Head of caudate nucleus (tissue), 42 donors: ENCODE data around the gene RNF43.
"Not testable (repeated sequence)": the region's sequence is repeated elsewhere in the genome, so short reads cannot be mapped to it uniquely, and the experiment has no call there.

Experiments
- DNase-seq, 42 donors: peaks; one replicate each; pipeline versions ENCODE4 v3.0.0 to v3.0.0-alpha.2; 2020 to 2021; ENCODE audit warnings: mixed read lengths in 7 of 42
- intact Hi-C: fragments of 100-400 bp; cut with DNase I; formaldehyde crosslinking; loops from one replicate; pipeline ENCODE4 v1.15.0; 2022

RNF43 gene

DNA sequence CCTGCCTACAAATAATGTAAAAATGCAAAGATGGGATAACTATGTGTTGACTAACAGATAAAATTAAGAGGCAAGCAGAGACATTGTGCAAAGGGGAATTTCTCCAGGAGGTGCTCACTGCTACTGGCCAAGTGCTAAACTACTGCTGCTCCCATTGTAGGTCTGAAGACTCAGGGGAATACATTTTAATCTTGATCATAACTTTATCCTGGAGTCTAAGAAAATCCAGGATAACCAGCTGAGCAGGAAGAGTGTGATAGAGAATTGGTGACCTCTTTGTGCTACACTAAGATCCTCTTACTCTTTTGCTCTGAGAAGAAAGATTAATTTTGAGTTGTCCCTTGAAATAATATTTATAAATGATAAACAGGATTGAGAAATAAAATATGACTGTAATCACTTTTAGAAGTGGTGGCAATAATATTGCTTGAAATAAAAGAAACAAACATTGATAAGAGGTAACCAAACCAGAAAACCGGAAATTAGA is 5.9 kb downstream of the RNF43 start:
- DNase-seq, result no peak
- intact Hi-C loops, result no loop called here

DNA sequence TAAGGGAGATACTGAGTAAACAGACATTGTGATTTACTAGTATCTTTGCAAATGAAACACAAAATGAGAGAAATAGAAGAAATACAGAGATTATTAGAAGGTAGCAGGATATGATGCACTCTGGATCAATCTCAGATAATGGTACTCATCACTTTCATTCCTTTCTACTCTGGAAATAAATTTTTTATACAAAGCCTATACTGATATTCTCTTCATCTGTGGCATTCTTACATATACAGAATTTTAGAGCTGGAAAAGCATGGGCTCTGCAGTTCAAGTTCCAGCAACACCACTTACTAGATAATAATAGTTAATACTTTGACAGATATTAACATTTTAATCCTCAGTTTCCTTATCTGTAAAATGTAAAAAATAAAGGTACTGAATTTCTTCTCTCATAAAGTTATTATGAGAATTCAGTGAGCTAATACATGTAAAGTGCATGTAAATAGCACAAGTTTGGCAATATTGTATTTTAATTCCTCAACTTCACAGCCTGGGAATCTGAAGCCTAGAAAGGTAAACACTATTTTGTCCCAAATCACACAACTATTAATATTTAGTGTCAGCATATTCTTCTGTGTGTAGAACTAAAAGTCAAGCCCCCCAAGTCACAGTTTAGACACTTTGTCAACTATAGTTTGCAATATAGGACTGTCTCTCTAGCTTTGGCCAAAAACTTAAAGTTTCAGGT is 6.5 kb downstream of the RNF43 start:
- intact Hi-C loops, result no loop called here

DNA sequence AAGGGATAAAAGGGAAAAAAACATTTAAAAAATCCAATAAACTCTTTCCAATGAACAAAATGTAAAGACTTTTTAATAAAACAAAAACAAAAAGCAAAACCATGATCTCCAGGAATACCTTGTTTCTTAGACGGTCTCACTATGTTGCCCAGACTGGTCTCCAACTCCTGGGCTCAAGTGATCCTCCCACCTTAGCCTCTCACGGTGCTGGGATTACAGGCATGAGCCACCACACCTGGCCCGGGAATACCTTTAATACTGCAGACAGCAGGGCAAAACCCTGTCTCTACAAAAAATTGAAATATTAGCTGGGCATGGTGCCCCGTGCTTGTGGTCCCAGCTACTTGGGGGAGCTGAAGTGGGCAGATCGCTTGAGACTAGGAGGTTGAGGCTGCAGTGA is 7.9 kb downstream of the RNF43 start:
- no peak for DNase-seq
- intact Hi-C loops, result loop anchor here (10.0 kb wide), 1 partner anchor 55 kb away; the partner anchor contains the start of gene SUPT4H1

More for the DNA sequence above, 6.5 kb downstream of the RNF43 start:
- no peak for DNase-seq

DNA sequence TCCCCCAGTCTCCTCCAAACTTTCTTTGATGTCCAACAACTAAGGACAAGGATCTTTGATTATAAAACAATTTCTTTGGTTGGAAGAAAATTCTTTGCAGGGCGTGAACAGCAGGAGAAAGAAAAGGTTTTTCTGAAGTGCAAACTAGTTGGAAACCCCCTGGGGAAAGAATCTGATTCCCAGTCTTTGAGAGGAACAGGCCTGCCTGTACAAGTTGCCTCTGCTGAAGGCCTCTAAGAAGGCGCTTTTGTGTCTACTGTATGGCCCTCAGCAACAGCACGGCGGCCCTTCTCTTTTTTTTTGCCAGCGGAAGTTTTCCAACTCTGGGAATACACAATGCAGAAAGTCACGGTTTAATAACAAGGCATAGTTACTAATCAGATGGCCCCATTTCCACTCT is 14.0 kb downstream of the RNF43 start:
- no peak for DNase-seq

DNA sequence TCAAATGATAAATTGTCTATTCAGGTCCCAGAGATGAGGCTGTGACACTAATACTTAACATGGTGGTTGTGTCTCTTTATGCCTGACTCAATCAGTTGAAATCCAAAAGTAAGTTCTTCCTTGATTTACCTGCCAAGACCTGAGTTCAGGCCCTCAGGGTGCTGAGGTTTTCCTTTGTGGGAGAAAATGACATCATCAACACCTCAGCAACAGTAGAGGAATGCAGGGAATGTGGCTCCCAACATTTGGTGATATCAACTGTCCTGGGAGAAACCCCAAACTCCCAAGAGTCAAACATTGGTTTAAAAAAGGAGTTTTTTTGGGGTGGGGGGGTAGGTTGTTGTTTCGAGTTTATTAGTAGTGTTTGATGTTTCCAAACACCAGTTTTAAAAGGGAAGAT is 14.7 kb downstream of the RNF43 start:
- intact Hi-C loops, result loop anchor here (10.0 kb wide), 1 partner anchor 48 kb away; the partner anchor contains the start of gene SUPT4H1
- DNase-seq, result no peak

More for the DNA sequence above, 14.0 kb downstream of the RNF43 start:
- intact Hi-C loops, result loop anchor here (10.0 kb wide), 1 partner anchor 49 kb away; the partner anchor contains the start of gene SUPT4H1

DNA sequence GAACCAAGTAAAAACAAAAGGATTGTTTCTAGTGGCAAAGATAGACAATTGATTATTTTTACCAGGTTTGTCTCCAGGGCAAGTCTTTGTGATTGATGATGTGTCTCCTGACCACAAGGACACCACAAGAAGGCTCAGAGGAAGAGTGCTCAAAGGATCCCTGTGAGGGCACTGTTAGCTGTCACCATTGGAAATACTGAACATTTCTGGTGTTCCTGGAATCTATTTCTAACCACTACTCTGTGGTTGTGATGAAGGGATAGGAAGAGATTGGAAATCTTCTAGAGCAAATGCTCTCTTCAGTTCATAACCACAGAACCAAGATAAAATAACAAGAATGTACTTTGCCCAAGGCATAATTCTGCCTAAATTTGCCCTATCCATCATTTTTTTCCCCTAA is 15.3 kb downstream of the RNF43 start:
- no peak for DNase-seq
- intact Hi-C loops, result loop anchor here (10.0 kb wide), 1 partner anchor 47 kb away; the partner anchor contains the start of gene SUPT4H1

DNA sequence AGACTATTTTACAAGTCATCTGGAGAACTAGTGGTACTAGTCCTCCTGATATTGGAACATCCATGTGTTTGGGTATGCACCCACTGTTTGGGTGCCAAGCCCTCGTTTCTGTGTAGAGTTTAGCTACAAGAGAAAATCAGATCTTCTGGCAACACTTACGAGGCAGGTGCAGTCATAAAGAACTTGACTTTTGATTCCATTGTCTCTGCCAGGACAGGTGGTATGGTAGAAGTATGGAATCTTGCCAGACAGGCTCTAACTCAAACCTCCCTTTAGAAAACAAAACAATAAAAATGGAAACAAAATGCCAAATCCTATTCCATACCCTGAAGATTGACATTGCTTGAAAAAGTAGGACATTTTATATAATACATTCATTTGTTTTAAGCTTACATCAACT is 16.0 kb downstream of the RNF43 start:
- DNase-seq, result no peak
- intact Hi-C loops, result loop anchor here (10.0 kb wide), 1 partner anchor 46 kb away; the partner anchor contains the start of gene SUPT4H1

DNA sequence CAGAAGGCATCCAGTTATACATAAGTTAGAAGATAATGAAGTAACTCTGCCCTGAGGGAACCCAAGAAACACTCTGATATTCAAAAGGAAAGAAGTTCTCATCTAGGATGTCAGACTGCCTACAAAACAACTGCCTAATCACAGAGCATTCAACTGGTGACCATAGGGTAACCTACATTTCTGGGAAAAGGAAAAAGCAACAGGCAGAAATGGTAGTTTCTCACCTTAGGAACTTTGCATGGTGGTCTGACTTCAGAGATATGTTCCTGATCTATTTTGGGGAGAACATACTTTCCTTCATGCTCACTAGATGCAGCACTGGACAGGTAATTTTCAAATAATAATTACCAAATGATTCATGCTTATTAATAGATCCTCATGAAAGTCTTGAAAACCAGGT is 16.5 kb downstream of the RNF43 start:
- intact Hi-C loops, result loop anchor here (10.0 kb wide), 1 partner anchor 46 kb away; the partner anchor contains the start of gene SUPT4H1
- DNase-seq, result no peak

DNA sequence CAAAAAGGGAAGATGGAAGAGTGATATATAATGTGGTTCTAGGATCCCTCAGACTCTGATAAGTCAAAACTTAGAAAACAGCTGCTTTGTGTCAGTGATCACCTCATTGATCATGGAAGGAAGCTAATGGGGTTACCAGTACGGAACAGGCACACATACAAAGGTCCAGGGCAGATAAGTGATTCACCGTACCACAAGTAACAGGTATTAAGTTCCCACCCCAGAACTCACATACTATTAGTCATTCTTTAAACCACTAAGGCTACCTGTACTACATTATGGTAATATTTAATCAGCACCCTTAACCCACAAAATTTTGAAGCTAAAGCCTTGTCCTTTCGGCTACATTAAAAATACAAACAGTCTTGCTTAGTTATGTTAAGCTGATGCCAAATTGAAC is 17.4 kb downstream of the RNF43 start:
- no peak for DNase-seq
- intact Hi-C loops, result loop anchor here (10.0 kb wide), 1 partner anchor 45 kb away; the partner anchor contains the start of gene SUPT4H1

DNA sequence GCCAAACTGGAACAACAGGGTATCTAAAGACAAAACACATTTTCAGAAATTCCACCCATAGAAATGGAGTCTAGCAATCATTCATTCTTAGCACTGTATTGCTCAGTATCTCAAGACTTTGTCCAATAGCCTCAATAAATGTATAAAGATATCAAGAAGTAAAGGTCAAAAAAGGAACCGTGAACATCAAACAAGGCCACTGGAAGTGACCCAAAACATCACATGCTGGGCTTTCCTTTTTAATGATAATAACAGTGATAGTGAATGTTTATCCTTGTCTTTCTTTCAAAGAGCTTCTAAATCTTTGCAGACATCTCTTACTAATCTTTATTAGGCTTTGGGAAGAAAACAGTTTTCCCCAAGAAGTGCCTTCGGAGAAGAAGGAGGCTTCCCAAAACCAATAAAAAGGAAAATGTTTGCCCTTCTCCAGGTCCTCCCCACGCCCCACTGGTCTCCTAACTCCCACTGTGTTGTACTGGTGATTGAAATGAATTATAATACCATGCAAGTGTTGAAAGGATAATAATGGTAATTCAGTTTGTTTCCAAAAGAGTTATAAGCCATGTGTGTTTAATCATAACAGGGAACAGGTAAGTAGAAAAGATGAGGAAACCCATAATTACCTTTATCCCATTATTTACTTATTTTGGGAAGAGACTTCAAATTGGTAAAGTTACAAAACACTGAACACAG is 18.6 kb downstream of the RNF43 start:
- intact Hi-C loops, result no loop called here
- no peak for DNase-seq

DNA sequence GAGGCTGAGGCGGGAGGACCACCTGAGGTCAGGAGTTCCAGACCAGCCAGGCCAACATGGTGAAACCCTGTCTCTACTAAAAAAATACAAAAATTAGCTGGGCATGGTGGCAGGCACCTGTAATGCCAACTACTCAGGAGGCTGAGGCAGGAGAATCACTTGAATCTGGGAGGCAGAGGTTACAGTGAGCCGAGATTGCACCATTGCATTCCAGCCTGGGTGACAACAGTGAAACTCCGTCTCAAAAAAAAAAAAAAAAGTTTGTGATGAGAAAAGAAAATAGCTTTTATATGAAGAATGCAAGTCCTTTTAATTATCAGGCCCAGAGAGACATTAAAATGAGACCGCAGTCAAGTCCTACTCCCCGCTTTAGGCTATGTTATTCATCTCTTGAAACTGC is 19.9 kb downstream of the RNF43 start:
- intact Hi-C loops, DNase-seq: not testable (repeated sequence)

DNA sequence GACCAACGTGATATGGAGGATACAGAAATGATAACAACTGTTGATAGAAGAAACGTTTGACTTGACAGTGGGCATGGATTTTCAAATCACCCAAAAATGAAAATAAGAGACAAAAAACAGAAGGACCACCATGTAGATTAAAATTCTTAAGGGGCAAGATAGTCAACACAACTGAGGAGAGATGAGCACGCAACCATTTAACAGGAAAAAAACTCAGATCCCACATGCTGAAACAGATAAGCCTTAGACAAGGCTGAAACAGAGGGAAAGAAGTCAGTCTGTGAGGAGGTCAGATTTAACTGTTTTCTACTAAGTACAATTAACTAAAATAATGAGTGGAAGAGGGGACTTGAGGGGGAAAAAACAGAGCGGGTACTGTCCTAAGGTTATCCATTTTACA is 21.2 kb downstream of the RNF43 start:
- DNase-seq, result no peak
- intact Hi-C loops, result no loop called here

DNA sequence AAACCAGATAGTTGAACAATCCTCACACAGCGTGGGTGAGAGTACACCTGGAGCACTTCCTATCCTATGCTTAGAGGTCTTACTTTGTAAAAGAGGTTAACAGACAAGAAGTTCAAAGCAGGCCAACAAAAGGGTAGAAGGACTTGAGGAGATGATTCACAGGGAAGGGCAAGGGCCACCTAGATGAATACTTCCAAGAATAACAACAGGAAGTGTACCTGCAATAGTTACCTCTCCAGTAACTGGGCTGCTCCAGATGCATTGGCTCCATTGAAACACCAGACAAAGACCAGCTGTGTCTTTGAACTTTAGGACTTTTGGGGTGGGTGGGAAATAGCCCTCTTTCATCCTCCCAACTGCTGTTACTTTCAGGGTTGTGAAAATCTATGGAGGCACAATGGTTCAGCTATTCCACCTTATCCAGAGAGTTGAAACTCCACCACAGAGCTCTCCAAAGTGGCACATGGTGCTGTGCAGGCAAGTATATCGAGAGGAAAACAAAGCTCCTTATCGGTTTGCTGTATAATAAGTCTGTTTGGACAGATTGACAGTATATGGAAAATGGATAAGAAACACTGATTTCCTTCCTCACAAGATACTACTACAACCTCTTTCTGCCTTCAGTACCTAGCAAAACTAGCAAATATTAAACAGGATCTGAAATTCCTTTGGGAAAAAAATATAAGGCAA is 22.7 kb downstream of the RNF43 start:
- intact Hi-C loops, result no loop called here

DNA sequence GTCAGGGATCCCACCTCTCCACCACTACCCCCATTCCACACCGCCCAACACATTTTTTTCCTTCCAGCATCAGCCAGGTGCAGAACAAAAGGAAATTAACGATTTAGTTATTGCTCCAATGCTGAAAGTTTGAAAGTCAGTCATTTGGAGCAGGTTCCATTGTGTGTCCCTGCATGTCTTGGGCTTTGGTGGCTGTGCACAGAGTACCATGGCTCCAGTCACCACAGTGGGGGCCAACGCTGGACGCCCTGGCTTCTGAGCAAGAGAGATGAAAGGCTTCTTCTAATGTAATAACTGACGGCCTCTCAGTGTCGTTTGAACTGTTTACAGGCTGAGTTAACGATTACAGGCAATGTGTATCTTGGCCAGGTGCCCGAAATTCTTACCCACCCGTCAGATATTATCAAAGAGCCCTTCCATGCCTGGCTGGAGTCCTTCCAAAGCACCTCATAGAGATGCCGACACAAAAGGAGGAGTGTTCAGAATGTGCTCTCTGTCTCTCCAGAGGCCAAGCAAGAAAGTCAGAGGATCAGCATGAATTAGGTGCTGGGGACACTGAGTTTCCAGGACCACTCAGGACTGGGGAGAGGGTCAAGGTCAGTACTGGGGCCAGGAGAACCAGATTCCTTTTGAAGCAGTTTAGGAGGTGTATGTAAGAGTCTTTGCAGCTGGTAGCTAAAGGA is 25.9 kb downstream of the RNF43 start:
- no peak for DNase-seq
- intact Hi-C loops, result no loop called here

More for the DNA sequence above, 22.7 kb downstream of the RNF43 start:
- DNase-seq, result no peak

DNA sequence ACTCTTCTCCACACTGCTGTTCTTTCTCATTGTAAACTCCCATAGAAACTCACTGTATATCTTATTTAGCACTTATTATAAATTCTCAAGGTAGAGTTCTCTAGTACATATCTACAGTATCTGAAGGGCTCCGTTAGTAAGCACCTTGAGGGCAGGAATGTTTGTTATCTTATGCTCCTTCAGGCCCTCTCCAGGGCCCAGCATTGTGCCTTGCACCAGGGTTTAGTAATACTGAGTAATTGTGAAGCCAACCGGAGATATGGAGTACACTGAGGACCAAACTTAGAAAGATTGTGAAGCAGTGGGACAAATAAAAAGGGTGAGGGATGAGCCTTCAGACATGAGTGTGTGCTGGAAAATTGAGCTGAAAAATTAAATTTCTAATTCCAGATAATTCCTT is 26.4 kb downstream of the RNF43 start:
- DNase-seq, result no peak
- intact Hi-C loops, result no loop called here

DNA sequence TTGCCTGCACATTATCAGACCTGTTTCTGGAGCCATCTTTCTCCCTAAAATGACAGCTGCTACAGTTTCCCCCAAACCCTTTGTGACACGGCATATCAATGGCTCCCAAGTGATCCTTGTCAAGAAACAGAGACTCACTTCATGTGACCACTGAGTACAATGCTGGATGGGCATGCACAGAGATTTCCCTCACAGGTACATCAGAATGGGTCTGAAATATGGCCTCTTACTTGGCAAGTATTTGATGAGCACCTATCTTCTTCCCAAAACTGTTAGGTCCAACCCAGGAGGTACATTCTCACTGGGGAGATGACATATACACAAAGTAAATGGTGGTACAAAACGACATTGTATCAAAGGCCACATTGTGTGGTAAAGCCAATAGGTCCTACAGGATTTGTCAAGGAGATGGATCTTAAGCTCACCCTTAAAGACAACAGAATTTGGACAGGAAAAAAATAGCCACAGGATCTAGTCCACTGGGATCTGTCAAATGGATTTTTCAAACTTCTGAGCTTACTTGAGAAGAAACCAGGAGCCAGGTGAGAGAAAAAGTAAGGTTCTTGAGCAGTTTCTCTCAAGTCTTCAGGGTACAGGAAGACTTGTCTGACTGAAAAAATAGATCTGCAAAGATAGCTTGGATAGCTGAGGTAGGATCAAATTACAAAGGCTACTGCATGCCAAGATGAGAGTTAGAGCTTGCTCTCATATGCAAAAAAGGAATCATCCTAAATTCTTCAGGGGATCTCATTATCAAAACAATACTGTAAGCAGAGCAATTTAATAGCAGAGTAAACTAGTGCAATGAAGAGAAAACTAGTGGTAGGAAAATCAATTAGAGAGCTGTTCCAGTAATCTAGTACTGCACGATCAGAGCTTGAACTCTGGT is 28.8 kb downstream of the RNF43 start:
- no peak for DNase-seq
- intact Hi-C loops, result no loop called here

DNA sequence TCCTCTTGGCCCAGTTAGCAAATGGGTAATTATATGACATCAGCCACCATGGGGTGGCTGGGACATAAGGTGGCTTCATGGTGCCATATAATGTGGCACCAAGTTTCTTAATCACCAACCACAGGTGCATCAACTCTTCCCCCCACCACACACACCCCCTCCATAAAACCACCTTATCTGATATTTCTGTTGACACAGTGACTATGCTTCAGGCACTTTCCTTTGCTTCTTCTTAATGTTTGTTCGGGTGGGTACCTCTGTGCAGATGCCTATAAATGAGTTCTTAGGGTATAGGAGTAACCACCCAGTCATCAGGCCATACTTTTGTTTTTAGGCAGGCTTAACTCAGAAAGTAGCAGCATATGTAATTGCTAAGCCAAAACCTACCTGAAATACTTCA is 29.5 kb downstream of the RNF43 start:
- intact Hi-C loops, result no loop called here

DNA sequence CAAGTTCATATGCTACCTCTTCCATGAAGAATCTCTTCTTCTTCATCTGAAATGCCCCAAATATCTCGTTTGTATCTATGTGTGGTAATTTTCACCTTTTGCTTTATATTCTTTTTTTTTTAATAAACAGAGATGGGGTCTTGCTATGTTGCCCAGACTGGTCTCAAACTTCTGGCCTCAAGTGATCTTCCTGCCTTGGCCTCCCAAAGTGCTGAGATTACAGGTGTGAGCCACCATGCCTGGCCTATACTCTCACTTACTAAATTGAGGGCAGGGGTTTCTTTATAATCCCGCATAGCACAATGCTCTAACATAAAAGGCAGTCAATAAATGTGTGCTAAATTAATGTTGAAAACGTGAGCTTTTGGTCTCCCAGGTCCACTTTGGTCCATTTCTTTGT is 30.6 kb downstream of the RNF43 start:
- DNase-seq, result no peak
- intact Hi-C loops, result no loop called here

More for the DNA sequence above, 29.5 kb downstream of the RNF43 start:
- no peak for DNase-seq
